GM18873 (cell line): ENCODE measurements around the gene RIMS3.
"Not testable (repeated sequence)": the region's sequence is repeated elsewhere in the genome, so short reads cannot be mapped to it uniquely, and the experiment has no call there.

ENCODE experiments used
- ATAC-seq: cut with Tn5 transposase; IDR thresholded peaks from one replicate; pipeline ENCODE4 v1.9.1; 2021; ENCODE audit warnings: mild to moderate bottlenecking, moderate library complexity, moderate number of reproducible peaks; ENCODE audit not compliant: unreplicated experiment, low FRiP score

RIMS3 gene

GRCh38 chr1:40635763-40636500 lies 29.6 kb downstream of the RIMS3 start:
- no peak for ATAC-seq

DNA sequence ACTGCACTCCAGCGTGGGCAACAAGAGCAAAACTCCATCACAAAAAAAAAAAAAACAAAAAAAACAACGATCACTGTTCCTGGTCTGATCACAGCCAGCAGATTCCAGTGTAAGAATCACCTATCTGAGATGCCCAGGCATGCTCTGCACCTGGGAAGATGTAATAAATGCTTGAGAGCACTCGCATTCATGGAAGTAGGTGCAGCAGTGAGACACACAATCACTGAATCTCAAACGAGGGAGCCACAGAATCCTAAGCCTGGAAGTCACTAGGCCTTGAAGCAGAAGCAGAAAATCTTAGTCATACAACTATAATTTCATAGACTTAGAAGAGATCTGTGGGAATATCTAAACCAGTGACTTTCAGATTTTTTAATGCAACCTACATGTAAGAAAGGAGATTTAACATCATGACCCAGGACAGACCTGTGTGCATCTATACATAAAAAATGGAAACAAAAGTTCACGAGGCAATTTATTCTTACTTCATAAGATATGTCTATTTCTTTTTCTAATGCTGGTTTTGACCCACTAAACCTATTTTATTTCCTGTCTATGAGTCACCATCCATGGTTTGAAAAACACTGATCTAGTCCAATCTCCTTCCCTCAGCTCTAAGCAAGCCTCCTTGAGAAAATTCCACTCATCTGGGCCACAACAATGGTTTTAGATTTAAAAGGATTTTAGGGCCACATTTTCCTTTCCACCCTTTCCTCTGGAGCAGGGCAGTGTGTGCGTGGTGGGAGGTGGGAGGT lies 30.4 kb downstream of the RIMS3 start:
- no peak for ATAC-seq

DNA sequence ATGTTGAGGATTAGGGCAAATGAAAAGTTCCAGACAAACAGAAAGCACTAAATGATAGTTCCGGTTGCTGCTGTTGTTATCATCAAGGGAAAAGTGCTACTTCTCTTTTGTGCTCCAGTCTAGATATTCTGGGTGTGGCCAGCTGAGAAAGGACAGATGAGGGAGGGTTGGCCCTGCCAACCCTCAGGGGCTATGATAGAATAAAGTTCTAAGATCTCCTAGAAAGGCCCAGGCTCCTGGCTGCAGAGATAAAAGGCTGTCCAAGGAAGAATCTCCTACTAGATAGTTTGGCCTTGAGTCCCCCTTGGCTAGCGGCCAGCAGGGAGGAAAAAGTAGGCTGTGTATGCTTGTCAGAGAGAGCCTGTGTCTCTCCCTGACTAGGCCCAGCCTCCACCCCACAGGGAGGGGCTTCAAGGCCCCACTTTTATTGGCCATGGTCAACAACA lies 31.5 kb downstream of the RIMS3 start:
- ATAC-seq, result no peak

GRCh38 chr1:40633523-40633922 lies 32.0 kb downstream of the RIMS3 start:
- ATAC-seq, result no peak

- no peak for ATAC-seq
Measured at GRCh38 chr1:40630488-40631223, 34.8 kb downstream of the RIMS3 start.

DNA sequence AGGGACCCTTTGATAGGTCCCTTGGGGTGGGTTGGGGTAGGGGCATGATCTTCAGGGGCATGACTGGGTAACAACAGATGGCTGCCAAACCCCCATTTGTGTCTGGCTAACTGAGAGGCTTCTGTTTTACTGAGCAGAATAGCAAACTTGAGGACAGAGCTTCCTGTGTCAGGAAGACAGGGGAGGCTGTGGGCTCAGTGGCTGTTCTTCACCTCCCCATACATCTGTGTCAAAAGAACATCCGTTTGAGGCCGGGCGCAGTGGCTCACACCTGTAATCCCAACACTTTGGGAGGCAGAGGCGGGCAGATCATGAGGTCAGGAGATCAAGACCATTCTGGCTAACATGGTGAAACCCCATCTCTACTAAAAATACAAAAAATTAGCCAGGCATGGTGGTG lies 35.9 kb downstream of the RIMS3 start:
- ATAC-seq, result not testable (repeated sequence)

DNA sequence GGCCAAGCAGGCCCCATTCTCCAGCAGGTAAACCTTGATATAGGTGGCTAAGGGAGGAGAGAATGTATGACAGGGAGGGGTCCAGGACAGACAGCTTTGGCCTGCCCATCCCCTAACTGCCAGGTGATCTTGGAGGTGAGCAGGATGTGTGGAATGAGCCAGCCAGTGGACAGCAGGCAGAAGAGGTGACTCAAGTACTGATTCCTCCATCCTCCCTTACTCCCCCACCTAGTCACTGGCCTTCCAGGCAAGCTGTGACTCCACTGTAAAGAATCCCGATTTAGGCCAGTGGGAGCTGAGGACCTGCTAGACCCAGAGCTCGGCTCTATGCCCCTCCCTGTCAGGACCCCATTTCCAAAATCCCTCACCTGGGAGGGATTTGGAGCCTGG lies 36.6 kb downstream of the RIMS3 start:
- ATAC-seq, result no peak

DNA sequence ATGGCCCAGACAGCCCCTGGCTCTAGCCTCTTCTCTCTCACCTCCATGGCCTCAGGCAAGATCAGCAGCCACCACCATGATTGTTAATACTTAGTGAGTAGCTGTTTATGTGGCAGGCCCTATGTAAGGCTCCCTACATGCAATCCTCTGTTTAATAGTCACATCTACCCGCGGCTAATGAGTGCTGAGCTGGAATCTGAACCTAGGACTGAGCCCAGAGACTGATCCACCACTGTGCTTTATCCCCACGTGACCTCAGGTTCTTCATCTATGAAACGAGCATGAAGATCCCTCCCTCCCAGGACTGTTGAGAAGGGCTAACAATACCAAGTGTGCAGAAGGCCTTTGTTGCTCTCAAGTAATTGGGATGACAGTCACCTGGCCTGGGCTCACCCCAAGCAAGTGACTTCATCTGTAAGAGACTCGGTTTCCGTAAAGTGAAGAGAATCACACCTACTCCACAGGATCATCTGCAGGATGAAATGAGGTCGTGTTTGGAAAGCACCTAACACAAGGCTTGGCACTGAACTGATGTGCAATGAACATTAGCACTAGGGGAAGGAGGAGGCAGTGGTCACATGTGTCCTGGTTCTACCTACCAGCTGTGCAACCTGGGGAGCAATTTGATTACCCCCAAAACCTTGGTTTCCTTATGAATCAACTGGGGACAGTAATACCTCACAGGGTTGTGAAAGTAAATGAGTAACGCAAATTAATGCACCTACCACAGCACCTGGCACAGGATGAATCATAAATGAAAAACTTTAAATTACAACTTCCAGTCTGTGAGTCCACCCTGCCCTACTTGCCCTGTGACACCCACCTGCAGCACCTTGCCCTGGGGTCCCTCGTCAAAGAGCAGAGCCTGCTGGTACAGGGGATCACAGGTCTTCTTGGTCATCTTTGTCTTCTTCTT lies 37.2 kb downstream of the RIMS3 start:
- peak; percentile 54 for ATAC-seq

- ATAC-seq, result no peak
Measured at GRCh38 chr1:40626383-40626770, 39.1 kb downstream of the RIMS3 start.

DNA sequence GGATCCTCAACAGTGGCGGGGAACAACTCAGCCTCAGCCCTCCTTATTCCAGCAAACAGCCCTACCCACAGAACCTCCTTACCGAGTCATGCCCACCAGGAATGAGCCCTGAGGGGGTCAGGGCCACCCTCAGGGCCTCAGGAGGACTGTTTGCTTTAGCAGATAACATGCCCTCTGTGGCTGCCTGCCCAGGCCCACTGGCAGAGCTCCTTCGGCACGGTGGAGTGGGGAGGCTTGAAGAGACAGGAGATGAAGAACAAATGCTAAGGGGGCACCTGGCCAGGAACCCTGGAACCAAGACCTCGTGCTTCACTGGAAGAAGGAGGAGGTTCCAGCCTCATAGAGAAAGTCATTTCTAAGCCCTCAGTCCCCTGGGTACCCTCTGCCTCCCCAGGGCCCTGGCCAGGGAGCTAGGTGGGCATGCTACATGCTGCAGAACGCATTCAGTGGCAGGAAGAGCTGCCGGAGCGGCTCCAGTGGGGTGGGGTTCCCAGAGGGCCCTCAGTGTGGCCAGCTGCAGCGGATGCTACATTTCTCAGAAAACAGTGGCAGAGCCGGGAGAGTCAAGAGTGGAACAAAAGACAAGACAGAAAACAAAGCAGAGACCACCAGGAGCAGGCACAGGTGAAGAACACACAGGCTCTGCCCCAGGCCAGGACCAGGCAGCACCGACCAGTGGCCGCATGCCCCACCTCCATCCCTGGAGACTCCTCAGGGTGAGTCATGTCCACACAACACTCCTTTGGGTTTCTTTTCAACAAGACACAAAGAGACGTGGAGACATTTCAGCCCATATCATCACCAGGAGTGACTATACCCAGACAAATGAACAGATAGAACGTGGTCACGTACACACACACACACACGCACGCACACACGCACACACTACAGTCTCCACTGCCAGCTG lies 39.8 kb downstream of the RIMS3 start:
- no peak for ATAC-seq

DNA sequence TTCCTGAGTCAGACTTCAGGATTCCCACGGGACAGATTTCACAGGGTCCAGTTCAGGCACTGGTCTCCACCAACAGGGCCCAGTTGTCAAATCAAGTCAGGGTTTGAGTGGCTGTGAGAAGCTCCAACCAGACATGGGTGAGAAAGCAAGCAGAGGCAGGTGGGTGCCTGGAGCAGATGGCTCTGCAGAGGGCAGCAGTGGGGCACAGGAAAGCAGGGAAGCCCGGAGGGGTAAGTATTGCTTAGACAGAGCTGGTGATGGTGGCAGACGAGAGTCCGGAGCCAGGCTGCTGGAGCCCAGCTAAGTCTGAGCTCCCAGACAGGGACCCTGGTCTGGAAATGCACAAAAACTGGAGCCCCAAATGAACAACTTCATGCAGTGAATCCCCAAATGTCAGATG lies 40.4 kb downstream of the RIMS3 start:
- no peak for ATAC-seq

GRCh38 chr1:40622936-40623629 lies 42.4 kb downstream of the RIMS3 start:
- no peak for ATAC-seq

- no peak for ATAC-seq
Measured at GRCh38 chr1:40621821-40622450, 43.5 kb downstream of the RIMS3 start.

DNA sequence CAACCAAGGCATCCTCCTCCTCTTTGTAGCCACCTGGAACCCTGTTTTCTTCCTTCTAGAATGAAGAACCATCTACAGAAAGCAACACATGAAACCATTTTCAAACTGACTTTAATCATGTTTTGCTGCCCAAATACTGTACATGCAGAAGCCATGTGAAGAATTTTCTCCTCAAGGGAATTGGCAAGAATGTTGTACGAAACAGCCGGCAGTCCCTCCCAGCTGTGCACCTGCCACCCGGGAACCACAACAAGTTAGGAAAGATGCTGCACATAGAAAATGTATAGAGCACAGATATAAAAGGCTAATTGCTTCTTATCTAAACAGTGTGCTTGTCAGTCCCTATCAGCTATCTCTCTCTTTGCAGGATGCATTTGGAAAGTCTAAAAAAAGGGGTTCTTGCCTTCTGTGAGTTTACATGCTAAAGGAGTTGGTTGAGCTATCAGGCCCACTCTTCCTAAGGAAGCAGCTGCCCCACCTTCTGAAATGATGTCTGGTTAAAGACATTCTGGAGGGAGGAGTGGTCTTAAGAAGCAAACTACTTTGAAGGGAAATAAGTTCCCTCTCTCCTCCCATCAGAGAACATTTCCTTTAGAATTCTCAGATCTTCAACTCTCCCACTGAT lies 44.8 kb downstream of the RIMS3 start:
- ATAC-seq, result no peak

DNA sequence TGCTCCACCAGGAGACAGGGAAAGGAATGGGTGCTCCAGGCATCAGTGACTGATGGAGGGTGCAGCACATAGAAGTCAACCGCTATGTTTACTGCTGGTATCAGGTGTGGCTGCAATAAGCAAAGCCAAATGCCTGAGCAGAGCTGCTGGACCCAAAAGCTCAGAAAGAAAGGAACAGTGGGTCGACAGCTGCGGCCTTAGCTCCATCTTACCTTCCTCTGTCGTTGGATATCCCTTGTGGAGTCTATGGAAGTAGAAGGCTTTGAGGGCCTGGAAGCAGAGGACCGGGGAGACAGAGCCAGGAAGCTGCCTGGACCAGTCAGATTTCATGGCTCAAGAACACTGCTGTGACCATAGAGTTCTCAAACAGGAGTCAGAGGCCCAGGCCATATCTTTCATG lies 45.3 kb downstream of the RIMS3 start:
- ATAC-seq, result no peak

GRCh38 chr1:40618108-40618507 lies 47.4 kb downstream of the RIMS3 start:
- ATAC-seq, result no peak

DNA sequence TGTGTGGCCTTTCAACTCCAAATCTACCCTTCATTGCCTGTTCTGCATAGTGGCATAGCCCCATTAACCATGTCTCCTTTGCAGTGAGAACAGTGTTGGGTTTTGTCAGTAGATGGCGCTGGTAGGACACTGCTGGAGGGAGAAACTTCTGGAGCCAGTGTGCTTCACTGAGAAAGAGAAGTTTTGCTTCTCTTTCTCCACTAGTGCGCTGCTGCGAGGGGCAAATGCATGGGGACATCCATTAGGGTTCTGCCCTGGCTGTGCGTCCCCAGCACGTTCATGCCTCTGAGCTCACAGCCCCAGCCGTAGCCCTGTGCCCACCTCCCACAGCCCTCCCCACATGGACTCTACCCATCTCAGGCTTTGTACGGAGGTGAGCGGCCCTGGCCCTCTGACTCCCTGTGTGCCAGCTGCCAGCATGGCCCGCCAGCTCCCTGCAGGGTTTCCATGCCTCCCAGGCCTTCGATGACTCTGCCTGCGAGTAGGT lies 53.1 kb downstream of the RIMS3 start:
- no peak for ATAC-seq

GRCh38 chr1:40610156-40610555 lies 55.3 kb downstream of the RIMS3 start:
- no peak for ATAC-seq
